Fibroblast of lung (primary cell): Measurements from ENCODE around the gene SVEP1.

Source experiments
- EZH2 ChIP-seq: IDR thresholded peaks from 2 replicates; pipeline ENCODE4 v1.5.1; 2012; ENCODE audit warnings: low read length, control low read depth, mild to moderate bottlenecking; ENCODE audit errors: missing control alignments
- TF ChIP-seq, protein P1 (sequence below), 2 donors: IDR thresholded peaks in 1 of 2; conservative IDR thresholded peaks in 1 of 2; 1 replicate in 1 of 2; 2 replicates in 1 of 2; pipeline ENCODE4 v1.5.1; 2011 to 2012; ENCODE audit warnings: low read length in 2 of 2, control low read depth in 1 of 2, inconsistent platforms in 1 of 2, low read depth in 1 of 2, mild to moderate bottlenecking in 1 of 2

DNA sequence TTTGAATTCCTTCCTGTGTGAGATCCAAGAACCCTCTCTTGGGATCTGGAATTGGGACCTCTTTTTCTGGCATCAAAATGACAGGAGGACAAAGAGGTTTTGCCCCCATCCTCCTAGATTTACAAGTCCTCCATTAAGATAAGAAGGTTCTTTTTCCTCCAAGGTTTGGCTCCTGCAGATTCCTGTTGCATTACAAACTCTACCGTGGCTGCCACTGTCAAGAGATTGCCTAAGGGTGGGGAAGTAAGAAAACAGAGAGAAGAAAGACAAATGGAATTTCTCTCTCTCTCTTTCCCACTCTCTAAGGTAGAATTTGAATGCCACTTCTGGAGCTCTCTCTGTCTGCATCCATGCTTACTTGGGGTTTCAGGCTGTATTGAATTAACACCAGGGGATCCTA is 12.0 kb upstream of the SVEP1 start:
- no peak for TF ChIP-seq EZH2
- TF ChIP-seq, protein P1, sequence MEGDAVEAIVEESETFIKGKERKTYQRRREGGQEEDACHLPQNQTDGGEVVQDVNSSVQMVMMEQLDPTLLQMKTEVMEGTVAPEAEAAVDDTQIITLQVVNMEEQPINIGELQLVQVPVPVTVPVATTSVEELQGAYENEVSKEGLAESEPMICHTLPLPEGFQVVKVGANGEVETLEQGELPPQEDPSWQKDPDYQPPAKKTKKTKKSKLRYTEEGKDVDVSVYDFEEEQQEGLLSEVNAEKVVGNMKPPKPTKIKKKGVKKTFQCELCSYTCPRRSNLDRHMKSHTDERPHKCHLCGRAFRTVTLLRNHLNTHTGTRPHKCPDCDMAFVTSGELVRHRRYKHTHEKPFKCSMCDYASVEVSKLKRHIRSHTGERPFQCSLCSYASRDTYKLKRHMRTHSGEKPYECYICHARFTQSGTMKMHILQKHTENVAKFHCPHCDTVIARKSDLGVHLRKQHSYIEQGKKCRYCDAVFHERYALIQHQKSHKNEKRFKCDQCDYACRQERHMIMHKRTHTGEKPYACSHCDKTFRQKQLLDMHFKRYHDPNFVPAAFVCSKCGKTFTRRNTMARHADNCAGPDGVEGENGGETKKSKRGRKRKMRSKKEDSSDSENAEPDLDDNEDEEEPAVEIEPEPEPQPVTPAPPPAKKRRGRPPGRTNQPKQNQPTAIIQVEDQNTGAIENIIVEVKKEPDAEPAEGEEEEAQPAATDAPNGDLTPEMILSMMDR (conservative IDR thresholded peaks at IDR 0.05 in 1 of 2, IDR thresholded peaks at IDR 0.05 in 1 of 2; ENCODE audit: low read depth in 1 of 2, low read length in 2 of 2), result no peak
